GM19239 (cell line): ENCODE measurements around the gene RHOXF2B.

Experiments used
- DNase-seq: peaks from one replicate; pipeline ENCODE4 v3.0.0; 2011; ENCODE audit warnings: low spot score; ENCODE audit not compliant: insufficient read length
- FAIRE-seq: peaks from 2 replicates; lab custom pipeline; 2011; peaks lifted over from hg19 to GRCh38; lab: Jason Lieb, UNC

Gene RHOXF2B

GRCh38 chrX:120022763-120023162, 54.7 kb downstream of the RHOXF2B start:
- no peak for DNase-seq
- FAIRE-seq = no peak
